ENCODE measurements around the gene GADD45G. TPM values are rescaled to one million over a fixed set of nuclear protein-coding genes. Genes with fewer than 3 reads are reported as not detected.

GADD45G gene
- total RNA-seq, 1 experiment from 2014 or later = 7.7 TPM

DNA sequence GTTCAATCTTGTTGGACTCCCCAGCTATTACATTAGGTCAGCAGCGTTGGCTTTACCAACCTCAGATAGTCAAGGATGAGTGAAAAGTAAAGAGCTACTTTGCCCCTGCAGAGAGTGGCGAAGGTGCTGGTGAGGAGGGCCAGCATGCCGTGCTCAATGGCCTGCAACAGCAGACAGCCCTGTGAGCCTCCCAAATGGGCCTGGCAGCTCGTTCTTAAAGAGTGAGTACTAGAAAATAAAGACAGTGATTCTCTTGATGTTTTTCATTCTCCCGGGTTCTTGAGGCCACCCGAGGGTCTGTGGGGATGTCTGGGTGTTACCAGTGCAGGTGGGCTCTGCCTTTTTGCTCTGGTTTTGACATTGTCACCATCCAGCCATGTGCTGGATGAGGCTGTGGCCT is 16.2 kb downstream of the GADD45G start:
- H3K27me3 Mint-ChIP-seq (ENCODE audit: low read depth) = peaks cover 14% of the 10 kb centered on the region
- Histone ChIP-seq H3K9ac (ENCODE audit: extremely low read depth, insufficient read length, low read length) (no peak overlapping the region), H3K79me2 (ENCODE audit: insufficient read depth, low read length) (no peaks in the 10 kb centered on the region), H3K18ac (ENCODE audit: insufficient read length, low read depth, low read length) (no peak overlapping the region), H3K23me2 (ENCODE audit: insufficient read length, low read depth, low read length, poor library complexity, severe bottlenecking) (no peaks in the 10 kb centered on the region), H4K8ac (replicated peaks; ENCODE audit: insufficient read length, low read depth, low read length) (no peak overlapping the region), H3K4ac (ENCODE audit: low read depth, low read length) (no peak overlapping the region), H3K79me1 (ENCODE audit: insufficient read depth, low read depth, low read length, poor library complexity, severe bottlenecking) (no peaks in the 10 kb centered on the region), H4K91ac (ENCODE audit: insufficient read length, low read depth, low read length) (no peak overlapping the region), H3K14ac (ENCODE audit: insufficient read depth, low read length) (no peak overlapping the region), H2AFZ (ENCODE audit: low read length) (no peak overlapping the region), H3K23ac (ENCODE audit: insufficient read length, low read depth, low read length) (no peak overlapping the region), H3K56ac (ENCODE audit: insufficient read length, low read depth, low read length) (no peak overlapping the region), H2BK12ac (ENCODE audit: insufficient read length, low read depth, low read length) (no peak overlapping the region), H2BK20ac (ENCODE audit: low read depth, low read length, poor library complexity, severe bottlenecking) (no peak overlapping the region), H3K4me2 (ENCODE audit: insufficient read depth, insufficient read length, low read length) (no peak overlapping the region), H4K5ac (ENCODE audit: insufficient read length, low read depth, low read length) (no peak overlapping the region), H3K4me1 (ENCODE audit: insufficient read depth, low read length) (peaks cover 4% of the 10 kb centered on the region; the same call in 1 of the 2 replicates), H4K20me1 (ENCODE audit: control insufficient read depth, insufficient read depth, insufficient read length) (no peaks in the 10 kb centered on the region), H3K9me3 (ENCODE audit: control insufficient read depth, low read depth, low read length) (no peaks in the 10 kb centered on the region), H3K27ac (ENCODE audit: insufficient read length, low read depth, low read length) (no peak overlapping the region), H2BK120ac (ENCODE audit: low read depth, low read length, poor library complexity, severe bottlenecking) (no peak overlapping the region), H2BK15ac (ENCODE audit: low read depth, low read length) (no peak overlapping the region), H2AK5ac (ENCODE audit: insufficient read length, low read length) (no peak overlapping the region), H3T11ph (ENCODE audit: low read length) (no peak overlapping the region), H3K27me3 (ENCODE audit: insufficient read depth, low read length) (no peaks in the 10 kb centered on the region), H2BK5ac (ENCODE audit: insufficient read length, low read length) (no peak overlapping the region)
- TF ChIP-seq, protein P1, sequence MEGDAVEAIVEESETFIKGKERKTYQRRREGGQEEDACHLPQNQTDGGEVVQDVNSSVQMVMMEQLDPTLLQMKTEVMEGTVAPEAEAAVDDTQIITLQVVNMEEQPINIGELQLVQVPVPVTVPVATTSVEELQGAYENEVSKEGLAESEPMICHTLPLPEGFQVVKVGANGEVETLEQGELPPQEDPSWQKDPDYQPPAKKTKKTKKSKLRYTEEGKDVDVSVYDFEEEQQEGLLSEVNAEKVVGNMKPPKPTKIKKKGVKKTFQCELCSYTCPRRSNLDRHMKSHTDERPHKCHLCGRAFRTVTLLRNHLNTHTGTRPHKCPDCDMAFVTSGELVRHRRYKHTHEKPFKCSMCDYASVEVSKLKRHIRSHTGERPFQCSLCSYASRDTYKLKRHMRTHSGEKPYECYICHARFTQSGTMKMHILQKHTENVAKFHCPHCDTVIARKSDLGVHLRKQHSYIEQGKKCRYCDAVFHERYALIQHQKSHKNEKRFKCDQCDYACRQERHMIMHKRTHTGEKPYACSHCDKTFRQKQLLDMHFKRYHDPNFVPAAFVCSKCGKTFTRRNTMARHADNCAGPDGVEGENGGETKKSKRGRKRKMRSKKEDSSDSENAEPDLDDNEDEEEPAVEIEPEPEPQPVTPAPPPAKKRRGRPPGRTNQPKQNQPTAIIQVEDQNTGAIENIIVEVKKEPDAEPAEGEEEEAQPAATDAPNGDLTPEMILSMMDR (conservative IDR thresholded peaks at IDR 0.05) = no peak
- H3K4me1 Mint-ChIP-seq = peaks cover 40 to 42% of the 10 kb centered on the region in 2 experiments
- no peaks in the 10 kb centered on the region for H3K36me3 Mint-ChIP-seq (ENCODE audit: insufficient read depth in 1 of 3, low read depth in 3 of 3)
- H3K9me3 Mint-ChIP-seq = no peaks in the 10 kb centered on the region
- H3K4me3 Mint-ChIP-seq = no peak overlapping the region
- no peak for DNase-seq
- H3K27ac Mint-ChIP-seq = no peak overlapping the region
- no CpG with 5 or more reads among the region's 6 CpGs for WGBS (ENCODE audit: extremely low coverage, insufficient read length, low lambda C conversion rate)
